ENCODE measurements around the gene GSS.

- TF ChIP-seq LEF1 (IDR thresholded peaks at IDR 0.05; ENCODE audit: borderline replicate concordance): no peak
- TF ChIP-seq BHLHE40 (IDR thresholded peaks at IDR 0.05; ENCODE audit: borderline replicate concordance): no peak
- TF ChIP-seq FOXA1 (IDR thresholded peaks at IDR 0.05): no peak
- TF ChIP-seq SP1 (IDR thresholded peaks at IDR 0.05): no peak
- TF ChIP-seq NFRKB (IDR thresholded peaks at IDR 0.05): no peak
- no peak for TF ChIP-seq FOXM1 (IDR thresholded peaks at IDR 0.05; ENCODE audit: borderline replicate concordance)
- TF ChIP-seq TARDBP (IDR thresholded peaks at IDR 0.05): no peak
- no peak for TF ChIP-seq PKNOX1 (IDR thresholded peaks at IDR 0.05)
- no peak for TF ChIP-seq SUZ12 (IDR thresholded peaks at IDR 0.05)
- no peak for TF ChIP-seq ELF4 (IDR thresholded peaks at IDR 0.05)
- no peak for TF ChIP-seq FOXK2 (IDR thresholded peaks at IDR 0.05)
Observed at GRCh38 chr20:34887023-34887422, 68.6 kb downstream of the GSS start.
